Keratinocyte (primary cell): ENCODE results near the gene RARA. TPM values are rescaled to one million over a fixed set of nuclear protein-coding genes. Genes with fewer than 3 reads are reported as not detected.

Experiments used
- DNase-seq: peaks from one replicate; pipeline ENCODE4 v3.0.0-alpha.2; 2011; ENCODE audit warnings: low read depth, missing footprints, low spot score
- FAIRE-seq: peaks from 2 replicates; lab custom pipeline; 2011; peaks lifted over from hg19 to GRCh38; lab: Jason Lieb, UNC
- H2AFZ ChIP-seq: 2 replicates; pipeline ENCODE4 v1.6.0; 2012; ENCODE audit warnings: low read length, control low read depth, inconsistent platforms; ENCODE audit not compliant: control insufficient read depth
- H3K27ac ChIP-seq: 2 replicates; pipeline ENCODE4 v1.5.1; 2011; ENCODE audit warnings: low read length; ENCODE audit not compliant: control insufficient read depth, insufficient read depth
- H3K27me3 ChIP-seq: 3 replicates; pipeline ENCODE4 v1.6.0; 2011; ENCODE audit warnings: low read length; ENCODE audit not compliant: control insufficient read depth, insufficient read depth; ENCODE audit errors: extremely low read depth
- H3K36me3 ChIP-seq, 2 experiments: 2 replicates in 1 of 2; 3 replicates in 1 of 2; pipeline ENCODE4 v1.5.1; 2011; ENCODE audit warnings: low read length in 2 of 2, mild to moderate bottlenecking in 1 of 2; ENCODE audit not compliant: control insufficient read depth in 2 of 2, insufficient read depth in 2 of 2; ENCODE audit errors: extremely low read depth in 1 of 2
- H3K4me1 ChIP-seq: 3 replicates; pipeline ENCODE4 v1.5.1; 2011; ENCODE audit warnings: low read length; ENCODE audit not compliant: control insufficient read depth, insufficient read depth; ENCODE audit errors: extremely low read depth
- H3K4me2 ChIP-seq: 3 replicates; pipeline ENCODE4 v1.6.0; 2011; ENCODE audit warnings: low read depth, low read length; ENCODE audit not compliant: control insufficient read depth, insufficient read depth; ENCODE audit errors: extremely low read depth
- H3K4me3 ChIP-seq, 3 experiments: fragments of 200-600 bp in 1 of 3; sonication (generic) in 1 of 3; 2 replicates in 2 of 3; 3 replicates in 1 of 3; pipeline ENCODE4 v1.5.1; 2011 to 2016; ENCODE audit warnings: low read length in 3 of 3, mild to moderate bottlenecking in 3 of 3, control low read depth in 2 of 3, inconsistent platforms in 1 of 3, low read depth in 1 of 3, mixed read lengths in 1 of 3, mixed run types in 1 of 3, moderate library complexity in 1 of 3; ENCODE audit not compliant: control insufficient read depth in 2 of 3, insufficient read depth in 2 of 3; ENCODE audit errors: extremely low read depth in 1 of 3
- H3K79me2 ChIP-seq: 2 replicates; pipeline ENCODE4 v1.6.0; 2012; ENCODE audit warnings: low read length; ENCODE audit not compliant: control insufficient read depth, insufficient read depth
- H3K9ac ChIP-seq: 3 replicates; pipeline ENCODE4 v1.6.0; 2011; ENCODE audit warnings: low read length; ENCODE audit not compliant: control insufficient read depth, insufficient read depth; ENCODE audit errors: extremely low read depth
- H3K9me1 ChIP-seq: 3 replicates; pipeline ENCODE4 v1.6.0; 2011; ENCODE audit warnings: low read length; ENCODE audit not compliant: control insufficient read depth, insufficient read depth; ENCODE audit errors: extremely low read depth
- H3K9me3 ChIP-seq: 2 replicates; pipeline ENCODE4 v1.5.1; 2012; ENCODE audit warnings: low read depth, low read length; ENCODE audit not compliant: control insufficient read depth
- H4K20me1 ChIP-seq: 3 replicates; pipeline ENCODE4 v1.6.0; 2011; ENCODE audit warnings: low read length; ENCODE audit not compliant: control insufficient read depth, insufficient read depth; ENCODE audit errors: extremely low read depth
- EZH2 ChIP-seq: IDR thresholded peaks from one replicate; pipeline ENCODE4 v1.6.1; 2012; ENCODE audit warnings: inconsistent platforms, mild to moderate bottlenecking, low read length, moderate library complexity
- dilution Hi-C: fragments of 300-500 bp; cut with MboI; formaldehyde crosslinking; loops from one replicate; pipeline ENCODE4 v1.7.0; 2020; ENCODE audit warnings: low sequenced_read_pairs; ENCODE audit not compliant: extremely low pct_ligation_motif_present
- polyA plus RNA-seq, 5 experiments: library from polyadenylated mRNA; depleted of rRNA in 3 of 5; stranded (reverse) in 3 of 5; stranded (forward) in 1 of 5; unstranded in 1 of 5; fragments of >200 nt; gene quantifications; 1 replicate in 1 of 5; 2 replicates in 3 of 5; 3 replicates in 1 of 5; pipeline versions ENCODE4 v1.2.1 to v1.2.3, GENCODE V29; 2011 to 2012; ENCODE audit warnings: missing spikeins in 2 of 5, low read depth in 1 of 5, low replicate concordance in 1 of 5
- TF ChIP-seq, protein P1 (sequence below), 3 experiments: IDR thresholded peaks in 1 of 3; conservative IDR thresholded peaks in 1 of 3; optimal IDR thresholded peaks in 1 of 3; 2 replicates in 2 of 3; 3 replicates in 1 of 3; pipeline versions ENCODE3 to v1.5.1; 2011; ENCODE audit warnings: low read length in 3 of 3, mild to moderate bottlenecking in 3 of 3, moderate library complexity in 2 of 3, control low read depth in 1 of 3, inconsistent platforms in 1 of 3; ENCODE audit not compliant: insufficient read depth in 2 of 3; ENCODE audit errors: extremely low read depth in 1 of 3

Gene RARA
- polyA plus RNA-seq, 1 donor (not counting 4 experiments of a cell fraction or from before 2014, with no cell fraction given), result 3.8 TPM

DNA sequence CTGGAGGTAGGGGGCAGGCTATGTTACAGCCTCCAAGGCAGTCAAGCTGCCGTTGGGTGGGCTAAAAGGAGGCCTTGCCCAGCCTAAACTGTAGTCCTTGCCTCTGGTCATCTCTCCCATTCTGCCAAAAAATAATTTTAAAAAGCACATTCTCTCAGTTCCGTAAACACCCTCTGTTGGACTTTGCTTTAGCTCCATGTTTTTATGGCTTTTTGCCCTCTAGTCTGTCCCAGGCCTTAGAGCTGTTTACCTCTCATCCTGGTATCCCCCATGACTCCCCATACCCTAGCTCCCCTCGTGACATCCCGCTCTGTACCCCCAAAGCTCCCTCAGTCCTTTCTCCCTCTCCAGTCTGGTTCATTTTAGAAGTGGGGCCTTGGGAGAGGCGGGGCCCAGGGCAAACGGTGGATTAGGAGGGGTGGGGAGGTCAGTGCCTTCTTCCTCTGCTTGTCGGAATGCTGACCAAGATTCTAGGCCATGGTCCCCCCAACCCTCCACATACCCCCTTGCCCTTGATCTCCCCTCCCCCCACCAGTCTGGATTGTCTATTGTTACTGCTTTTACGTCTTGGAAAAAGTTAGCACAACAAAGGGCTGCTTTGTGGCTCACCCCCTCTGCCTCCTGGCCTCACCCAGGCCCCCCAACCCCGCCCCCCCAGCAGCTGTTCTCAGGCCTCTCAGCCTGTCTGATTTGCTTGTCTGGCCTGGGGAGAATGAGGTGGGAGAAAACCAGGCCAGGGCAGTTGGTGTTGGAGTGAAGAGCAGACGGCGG, 37.2 kb downstream of the RARA start:
- Histone ChIP-seq H3K4me1 (peaks cover 79% of the 10 kb centered on the region), H3K27ac (no peak overlapping the region), H4K20me1 (no peaks in the 10 kb centered on the region), H3K9me1 (peaks cover 2% of the 10 kb centered on the region), H3K4me3 (no peak overlapping the region), H2AFZ (no peak overlapping the region), H3K36me3 (peaks cover 0 to 6% of the 10 kb centered on the region in 2 experiments), H3K9ac (no peak overlapping the region), H3K79me2 (peaks cover 33% of the 10 kb centered on the region), H3K9me3 (no peaks in the 10 kb centered on the region), H3K27me3 (no peaks in the 10 kb centered on the region), H3K4me2 (peak overlapping the region; percentile 86)
- FAIRE-seq (no peak), DNase-seq (no peak)
- TF ChIP-seq, protein P1, sequence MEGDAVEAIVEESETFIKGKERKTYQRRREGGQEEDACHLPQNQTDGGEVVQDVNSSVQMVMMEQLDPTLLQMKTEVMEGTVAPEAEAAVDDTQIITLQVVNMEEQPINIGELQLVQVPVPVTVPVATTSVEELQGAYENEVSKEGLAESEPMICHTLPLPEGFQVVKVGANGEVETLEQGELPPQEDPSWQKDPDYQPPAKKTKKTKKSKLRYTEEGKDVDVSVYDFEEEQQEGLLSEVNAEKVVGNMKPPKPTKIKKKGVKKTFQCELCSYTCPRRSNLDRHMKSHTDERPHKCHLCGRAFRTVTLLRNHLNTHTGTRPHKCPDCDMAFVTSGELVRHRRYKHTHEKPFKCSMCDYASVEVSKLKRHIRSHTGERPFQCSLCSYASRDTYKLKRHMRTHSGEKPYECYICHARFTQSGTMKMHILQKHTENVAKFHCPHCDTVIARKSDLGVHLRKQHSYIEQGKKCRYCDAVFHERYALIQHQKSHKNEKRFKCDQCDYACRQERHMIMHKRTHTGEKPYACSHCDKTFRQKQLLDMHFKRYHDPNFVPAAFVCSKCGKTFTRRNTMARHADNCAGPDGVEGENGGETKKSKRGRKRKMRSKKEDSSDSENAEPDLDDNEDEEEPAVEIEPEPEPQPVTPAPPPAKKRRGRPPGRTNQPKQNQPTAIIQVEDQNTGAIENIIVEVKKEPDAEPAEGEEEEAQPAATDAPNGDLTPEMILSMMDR (optimal IDR thresholded peaks at IDR 0.05 in 1 of 3, IDR thresholded peaks at IDR 0.05 in 1 of 3, conservative IDR thresholded peaks at IDR 0.05 in 1 of 3; ENCODE audit: extremely low read depth in 1 of 3, insufficient read depth in 2 of 3, low read length in 3 of 3), result no peak
- no peak for TF ChIP-seq EZH2
- dilution Hi-C loops, result no loop called here

DNA sequence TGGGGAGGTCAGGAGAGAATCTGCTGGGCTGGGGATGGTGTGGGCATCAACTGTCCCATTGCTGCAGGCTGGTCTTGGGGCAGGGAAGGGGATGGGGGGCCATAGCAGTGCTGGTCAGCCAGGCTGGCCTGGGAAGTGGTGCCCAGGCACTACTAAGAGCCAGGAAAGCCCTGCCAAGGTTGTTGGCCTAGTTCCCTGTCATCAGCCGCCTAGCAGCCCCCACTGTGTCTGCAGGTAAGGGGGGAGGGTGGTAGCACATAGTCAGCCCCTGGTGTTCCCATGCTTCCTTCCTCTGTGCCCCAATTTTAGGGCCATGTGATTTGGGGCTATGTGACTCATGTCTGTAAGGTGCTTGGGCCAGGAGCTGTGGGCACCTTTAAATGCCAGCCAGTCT, 37.8 kb downstream of the RARA start:
- peaks cover 2% of the 10 kb centered on the region for H3K9me1 ChIP-seq
- no peak overlapping the region for H3K27ac ChIP-seq
- TF ChIP-seq, protein P1 (optimal IDR thresholded peaks at IDR 0.05 in 1 of 3, IDR thresholded peaks at IDR 0.05 in 1 of 3, conservative IDR thresholded peaks at IDR 0.05 in 1 of 3; ENCODE audit: extremely low read depth in 1 of 3, insufficient read depth in 2 of 3, low read length in 3 of 3), result no peak
- TF ChIP-seq EZH2, result no peak
- H3K4me1 ChIP-seq, result peaks cover 75% of the 10 kb centered on the region
- H3K79me2 ChIP-seq, result peaks cover 33% of the 10 kb centered on the region
- H3K4me3 ChIP-seq, result no peak overlapping the region
- no peaks in the 10 kb centered on the region for H4K20me1 ChIP-seq
- dilution Hi-C loops, result no loop called here
- no peaks in the 10 kb centered on the region for H3K27me3 ChIP-seq
- no peak overlapping the region for H2AFZ ChIP-seq
- H3K9ac ChIP-seq, result no peak overlapping the region
- FAIRE-seq, result no peak
- DNase-seq, result no peak
- peaks cover 3 to 6% of the 10 kb centered on the region in 2 experiments for H3K36me3 ChIP-seq
- no peaks in the 10 kb centered on the region for H3K9me3 ChIP-seq
- H3K4me2 ChIP-seq, result no peak overlapping the region
